OCI-LY7 (cell line): ENCODE results near the gene SAP25. TPM values are rescaled to one million over a fixed set of nuclear protein-coding genes. Genes with fewer than 3 reads are reported as not detected.

Experiments used
- BruUV-seq: library from RNA; stranded (reverse); fragments of 400-500 nt; replicated peaks from 2 replicates; lab custom pipeline; 2021; lab: Mats Ljungman, UMichigan
- CTCF ChIA-PET: fragments of 300-600 bp; sonication (Branson Sonifier 250); formaldehyde crosslinking; loops from one replicate; lab custom pipeline; 2022; ENCODE audit warnings: antibody characterized with exemption; ENCODE audit not compliant: unreplicated experiment; lab: Charles Lee
- POLR2A ChIA-PET: fragments of 300-600 bp; sonication (Branson Sonifier 250); formaldehyde crosslinking; loops from one replicate; lab custom pipeline; 2022; ENCODE audit warnings: antibody characterized with exemption; lab: Charles Lee
- DNase-seq: peaks from one replicate; pipeline ENCODE4 v3.0.0-alpha.2; 2015; ENCODE audit warnings: low spot score
- H2AFZ ChIP-seq: fragments of 200-600 bp; sonication (generic), shearing (Covaris generic); 2 replicates; pipeline ENCODE4 v1.6.1; 2014; ENCODE audit warnings: mild to moderate bottlenecking, antibody characterized with exemption, low read length, moderate library complexity
- H3K27ac ChIP-seq: fragments of 200-600 bp; sonication (generic); 2 replicates; pipeline ENCODE4 v1.5.1; 2014; ENCODE audit warnings: mixed run types, low read depth, mild to moderate bottlenecking, moderate library complexity, low read length, inconsistent platforms; ENCODE audit not compliant: poor library complexity, severe bottlenecking
- H3K36me3 ChIP-seq: fragments of 200-600 bp; sonication (generic); 2 replicates; pipeline ENCODE4 v1.6.1; 2014; ENCODE audit warnings: mild to moderate bottlenecking, antibody characterized with exemption, low read length, moderate library complexity, mixed read lengths; ENCODE audit not compliant: insufficient read depth
- H3K4me1 ChIP-seq: fragments of 200-600 bp; sonication (generic); 2 replicates; pipeline ENCODE4 v1.5.1; 2014; ENCODE audit warnings: mild to moderate bottlenecking, low read length; ENCODE audit not compliant: insufficient read depth, poor library complexity, severe bottlenecking
- H3K4me2 ChIP-seq: fragments of 200-600 bp; sonication (generic); 2 replicates; pipeline ENCODE4 v1.6.1; 2014; ENCODE audit warnings: mild to moderate bottlenecking, low read length
- H3K4me3 ChIP-seq: fragments of 200-600 bp; sonication (generic); 2 replicates; pipeline ENCODE4 v1.5.1; 2014; ENCODE audit warnings: mild to moderate bottlenecking, low read depth, low read length; ENCODE audit not compliant: poor library complexity, severe bottlenecking
- H3K79me2 ChIP-seq: fragments of 200-600 bp; sonication (generic); 2 replicates; pipeline ENCODE4 v1.6.1; 2016; ENCODE audit warnings: low read depth, mild to moderate bottlenecking, low read length, moderate library complexity, mixed read lengths; ENCODE audit not compliant: insufficient read depth
- H3K9me2 ChIP-seq: fragments of 200-600 bp; sonication (generic); 2 replicates; pipeline ENCODE4 v1.6.1; 2016; ENCODE audit warnings: mild to moderate bottlenecking, low read length, mixed read lengths; ENCODE audit not compliant: insufficient read depth
- H3K9me3 ChIP-seq: fragments of 200-600 bp; sonication (generic); 2 replicates; pipeline ENCODE4 v1.6.1; 2014; ENCODE audit warnings: mild to moderate bottlenecking, mixed run types, low read length, mixed read lengths
- H4K20me1 ChIP-seq: fragments of 200-600 bp; sonication (generic); 2 replicates; pipeline ENCODE4 v1.6.1; 2014; ENCODE audit warnings: mild to moderate bottlenecking, antibody characterized with exemption, low read length, moderate library complexity, mixed read lengths; ENCODE audit not compliant: insufficient read depth
- EZH2phosphoT487 ChIP-seq: fragments of 200-600 bp; sonication (generic); IDR thresholded peaks from 2 replicates; pipeline ENCODE4 v1.6.1; 2018; ENCODE audit warnings: low read depth, borderline replicate concordance, mild to moderate bottlenecking, mixed run types, antibody characterized with exemption, low read length, moderate library complexity, mixed read lengths
- intact Hi-C: fragments of 100-400 bp; cut with micrococcal nuclease; formaldehyde crosslinking; loops from one replicate; pipeline ENCODE4 v1.10.0; 2022; ENCODE audit not compliant: unreplicated experiment
- total RNA-seq, 2 experiments: library from RNA; depleted of rRNA in 1 of 2; stranded (reverse); fragments of >200 nt in 1 of 2; shearing (Covaris generic) in 1 of 2; gene quantifications; 2 replicates each; pipeline ENCODE4 v1.2.3, GENCODE V29; 2014 to 2022
- TF ChIP-seq, protein P1 (sequence below): fragments of 200-600 bp; sonication (generic); conservative IDR thresholded peaks from 2 replicates; pipeline ENCODE4 v1.5.1; 2014; ENCODE audit warnings: mild to moderate bottlenecking, antibody characterized with exemption, low read length, moderate library complexity, mixed read lengths

Gene SAP25
- total RNA-seq, 2 experiments from 2014 or later, result 1.5 to 12.7 TPM

DNA sequence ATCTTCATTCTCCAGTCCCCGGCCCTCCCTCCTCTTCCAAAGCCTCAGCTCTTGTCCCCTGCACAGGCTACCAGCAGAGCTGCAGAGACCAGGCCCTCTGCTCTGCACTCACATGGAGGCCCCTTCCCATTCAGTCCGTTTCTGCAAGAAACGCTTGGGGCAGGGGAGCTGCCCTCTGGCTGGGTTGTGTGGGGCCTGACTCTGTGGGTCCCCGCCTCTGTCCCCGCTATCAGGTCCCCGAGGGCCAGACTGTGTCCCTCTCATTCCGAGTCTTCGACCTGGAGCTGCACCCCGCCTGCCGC lies 30.0 kb upstream of the SAP25 start:
- Histone ChIP-seq H2AFZ (peak overlapping the region; percentile 59; the same call in 1 of the 2 replicates), H3K9me2 (no peaks in the 10 kb centered on the region), H3K27ac (no peak overlapping the region), H3K4me2 (peak overlapping the region; percentile 79), H3K36me3 (no peaks in the 10 kb centered on the region), H3K79me2 (no peaks in the 10 kb centered on the region), H3K4me3 (peak overlapping the region; percentile 76), H3K4me1 (peaks cover 13% of the 10 kb centered on the region), H3K9me3 (no peaks in the 10 kb centered on the region), H4K20me1 (no peaks in the 10 kb centered on the region)
- CTCF ChIA-PET, result interaction anchor here (1.3 to 1.4 kb wide), 2 partner anchors 9 to 17 kb away, joined by 4 to 7 read pairs; partner anchors contain the start of genes FBXO24 and MOSPD3
- TF ChIP-seq, protein P1, sequence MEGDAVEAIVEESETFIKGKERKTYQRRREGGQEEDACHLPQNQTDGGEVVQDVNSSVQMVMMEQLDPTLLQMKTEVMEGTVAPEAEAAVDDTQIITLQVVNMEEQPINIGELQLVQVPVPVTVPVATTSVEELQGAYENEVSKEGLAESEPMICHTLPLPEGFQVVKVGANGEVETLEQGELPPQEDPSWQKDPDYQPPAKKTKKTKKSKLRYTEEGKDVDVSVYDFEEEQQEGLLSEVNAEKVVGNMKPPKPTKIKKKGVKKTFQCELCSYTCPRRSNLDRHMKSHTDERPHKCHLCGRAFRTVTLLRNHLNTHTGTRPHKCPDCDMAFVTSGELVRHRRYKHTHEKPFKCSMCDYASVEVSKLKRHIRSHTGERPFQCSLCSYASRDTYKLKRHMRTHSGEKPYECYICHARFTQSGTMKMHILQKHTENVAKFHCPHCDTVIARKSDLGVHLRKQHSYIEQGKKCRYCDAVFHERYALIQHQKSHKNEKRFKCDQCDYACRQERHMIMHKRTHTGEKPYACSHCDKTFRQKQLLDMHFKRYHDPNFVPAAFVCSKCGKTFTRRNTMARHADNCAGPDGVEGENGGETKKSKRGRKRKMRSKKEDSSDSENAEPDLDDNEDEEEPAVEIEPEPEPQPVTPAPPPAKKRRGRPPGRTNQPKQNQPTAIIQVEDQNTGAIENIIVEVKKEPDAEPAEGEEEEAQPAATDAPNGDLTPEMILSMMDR, result no peak
- POLR2A ChIA-PET, result interaction anchor here (0.6 to 0.7 kb wide), 3 partner anchors 9 to 175 kb away, joined by 4 to 7 read pairs (median 4); partner anchors contain the start of gene MOSPD3
- no TSS peak for BruUV-seq
- intact Hi-C loops, result loop anchor here (1.0 kb wide), 2 partner anchors 71 to 88 kb away; no protein-coding TSS in a partner anchor
- no peak for DNase-seq

DNA sequence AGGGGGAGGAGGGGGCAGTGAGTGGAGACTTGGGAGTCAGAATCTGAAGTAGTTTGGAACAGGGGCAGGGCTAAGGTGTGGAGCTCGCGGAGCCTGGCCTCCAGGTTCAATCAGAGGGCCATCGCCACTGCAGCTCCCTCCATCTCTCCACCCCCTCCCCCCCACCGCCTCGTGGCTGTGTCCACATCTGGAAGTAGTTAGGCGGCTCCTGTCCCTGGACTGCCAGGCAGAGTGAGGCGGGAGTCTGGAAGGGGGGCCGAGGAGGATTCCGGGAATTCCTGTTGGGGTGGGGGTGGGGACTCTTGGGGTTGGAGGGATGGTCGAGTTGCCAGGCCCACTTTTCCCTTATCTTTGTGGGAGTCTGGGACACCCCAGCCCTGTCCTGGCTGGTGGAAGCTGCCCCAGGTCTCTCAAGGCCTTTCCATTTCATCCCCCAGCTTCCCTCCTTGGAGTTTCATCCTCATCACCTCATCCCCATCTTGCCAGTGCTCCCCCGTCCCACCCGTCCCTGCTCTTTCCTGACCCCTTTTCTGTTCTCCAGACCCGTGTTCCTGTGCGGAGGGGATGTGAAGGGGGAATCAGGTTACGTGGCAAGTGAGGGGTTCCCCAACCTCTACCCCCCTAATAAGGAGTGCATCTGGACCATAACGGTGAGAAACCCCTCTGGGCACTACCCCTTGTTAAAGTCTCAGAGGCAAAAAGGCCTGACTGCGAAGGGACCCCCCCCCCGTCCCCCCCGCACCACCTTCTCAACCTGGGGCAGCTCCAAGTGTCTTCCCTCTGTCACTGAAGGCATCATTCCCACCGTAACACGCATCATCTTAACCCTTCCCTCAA lies 29.4 kb upstream of the SAP25 start:
- H3K4me2 ChIP-seq, result peak overlapping the region; percentile 79
- intact Hi-C loops, result no loop called here

More for the DNA sequence above, 29.4 kb upstream of the SAP25 start:
- Histone ChIP-seq H4K20me1 (no peaks in the 10 kb centered on the region), H3K9me3 (no peaks in the 10 kb centered on the region), H3K36me3 (no peaks in the 10 kb centered on the region), H2AFZ (peak overlapping the region; percentile 59; the same call in 1 of the 2 replicates), H3K27ac (no peak overlapping the region), H3K79me2 (no peaks in the 10 kb centered on the region), H3K4me1 (peaks cover 13% of the 10 kb centered on the region), H3K4me3 (peak overlapping the region; percentile 76), H3K9me2 (no peaks in the 10 kb centered on the region)
- no TSS peak for BruUV-seq
- no peak for TF ChIP-seq EZH2phosphoT487
- TF ChIP-seq, protein P1, result no peak
- ChIA-PET POLR2A (interaction anchor here (0.6 to 1.9 kb wide), 5 partner anchors 9 to 174 kb away, joined by 3 to 7 read pairs (median 4); partner anchors contain the start of gene MOSPD3), CTCF (interaction anchor here (0.6 to 1.4 kb wide), 3 partner anchors 9 to 23 kb away, joined by 4 to 7 read pairs (median 7); partner anchors contain the start of genes FBXO24 and MOSPD3)
- no peak for DNase-seq
